ENCODE measurements around the gene INPP5F.

Gene INPP5F

DNA sequence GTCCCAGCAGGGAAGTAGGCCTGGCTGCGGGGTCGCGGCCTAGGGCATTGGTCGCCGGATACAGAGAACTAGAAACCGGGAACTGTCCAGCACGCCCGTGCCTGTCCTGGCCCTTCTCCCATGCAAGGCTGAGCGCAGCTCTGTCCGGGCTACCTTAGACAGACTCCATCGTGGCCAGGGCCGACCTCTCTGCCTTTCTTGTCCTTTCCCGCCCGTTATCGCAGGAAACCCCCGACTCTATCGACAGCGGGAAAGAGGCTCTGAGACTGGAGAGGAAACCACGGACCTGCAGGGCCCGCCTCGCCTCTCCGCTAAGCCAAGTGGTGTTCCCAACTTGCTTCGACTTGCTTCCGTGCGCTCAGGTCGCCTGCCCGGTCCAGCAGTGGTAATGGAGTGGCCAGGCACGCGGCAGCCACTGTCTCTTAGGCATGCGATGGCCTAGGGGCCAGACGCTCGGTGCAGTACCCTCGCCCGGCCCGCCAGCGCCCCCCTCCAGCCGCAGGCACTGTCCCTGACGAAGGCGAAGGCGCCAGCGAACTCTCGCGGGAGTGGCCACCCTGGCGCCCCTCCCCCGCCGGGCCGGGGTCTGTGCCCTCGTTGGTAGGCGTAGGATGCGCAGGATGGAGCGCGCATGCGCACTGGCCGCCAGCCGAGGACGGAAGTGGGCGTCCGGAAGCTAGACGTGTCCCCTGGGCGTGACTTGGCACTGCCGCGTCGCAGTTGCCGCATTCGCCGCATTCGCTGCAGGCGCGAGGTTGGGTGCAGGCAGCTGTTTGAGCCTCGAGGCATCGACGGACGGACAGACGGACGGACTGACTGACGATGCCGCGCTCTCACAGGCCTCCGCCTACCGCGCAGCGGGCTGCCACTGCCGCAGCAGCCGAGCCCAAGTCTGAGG lies 92.4 kb downstream of the INPP5F start:
- DNase-seq = peak; percentile 80

DNA sequence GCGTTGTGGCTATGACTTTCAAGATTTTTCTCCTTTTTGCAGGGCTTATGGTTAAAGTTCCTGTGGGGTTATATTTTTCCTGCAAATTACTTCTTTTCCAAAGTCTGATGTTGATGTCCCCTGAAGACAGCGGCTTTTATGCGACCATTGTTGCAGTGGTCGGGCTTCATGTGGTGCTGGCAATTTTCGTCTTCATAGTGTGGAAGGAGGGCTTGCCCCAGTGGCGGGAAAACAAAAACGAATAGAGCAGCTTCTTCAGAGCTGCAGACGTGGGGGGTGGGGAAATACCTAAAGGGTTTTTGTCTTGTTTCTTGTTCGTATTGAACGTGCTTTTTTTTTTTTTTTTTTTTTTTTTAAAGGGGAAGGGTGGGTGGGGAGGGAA lies 93.0 kb downstream of the INPP5F start:
- DNase-seq = no peak

DNA sequence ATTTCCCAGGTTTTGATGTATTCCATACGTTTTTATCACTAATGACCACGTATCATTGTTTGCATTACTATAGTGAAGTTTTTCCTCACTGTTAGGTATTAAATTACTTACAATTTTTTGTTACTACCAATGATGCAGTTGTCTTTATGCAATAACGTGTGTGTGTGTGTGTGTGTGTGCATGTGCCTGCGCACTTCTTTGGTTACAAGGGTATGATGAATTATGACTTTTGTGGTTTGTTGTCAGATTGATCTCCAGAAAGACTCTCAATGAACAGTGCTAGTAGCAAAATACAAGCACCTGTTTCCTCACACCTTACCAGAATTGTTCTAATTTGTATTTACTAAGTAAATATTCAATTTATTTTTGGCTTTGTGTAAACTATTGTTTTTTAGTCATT lies 95.3 kb downstream of the INPP5F start:
- no peak for DNase-seq

DNA sequence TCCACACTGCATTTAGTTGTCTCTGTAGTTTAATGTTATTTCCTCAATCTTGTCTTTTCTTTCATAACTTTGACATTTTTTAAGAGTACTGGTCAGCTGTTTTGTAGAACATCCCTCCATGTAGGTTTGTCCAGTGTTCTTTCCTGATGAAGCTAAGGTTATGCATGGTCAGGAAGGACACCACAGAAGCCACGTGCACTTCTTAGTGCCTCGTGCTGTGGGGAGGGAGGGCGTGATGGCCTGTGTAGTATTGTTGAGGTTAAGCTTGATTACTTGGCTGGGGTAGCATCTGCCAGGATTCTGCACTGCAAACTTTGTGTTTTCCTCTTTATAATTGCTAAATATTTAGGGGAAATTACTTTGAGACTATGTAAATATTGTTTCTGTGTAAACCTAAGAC lies 98.4 kb downstream of the INPP5F start:
- DNase-seq = no peak

- DNase-seq = no peak
These were observed 100.9 kb downstream of the INPP5F start for GRCh38 chr10:119826771-119827170.

GRCh38 chr10:119827430-119827829 lies 101.6 kb downstream of the INPP5F start:
- no peak for DNase-seq

- no peak for DNase-seq
These were observed 103.6 kb downstream of the INPP5F start for GRCh38 chr10:119829429-119829828.

- no peak for DNase-seq
These were observed 105.0 kb downstream of the INPP5F start for GRCh38 chr10:119830851-119831250.

DNA sequence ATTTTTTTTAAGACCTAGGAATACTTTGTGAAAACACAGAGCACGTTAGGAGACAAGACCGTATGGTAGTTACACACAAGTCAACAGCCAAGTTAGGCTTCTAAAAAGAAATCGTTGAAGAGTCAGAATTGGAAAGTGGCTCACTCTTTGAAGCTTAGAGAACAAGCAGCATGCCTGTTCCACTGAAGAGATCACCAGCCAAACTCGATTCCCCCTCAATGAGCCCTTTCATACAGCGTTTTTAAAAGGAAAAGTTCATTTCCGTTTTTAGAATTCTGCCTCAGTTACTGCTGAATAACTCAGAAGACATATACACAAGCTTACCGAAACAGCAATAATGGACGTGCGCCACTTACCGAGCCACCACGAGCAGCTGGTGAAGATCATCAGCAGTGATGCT lies 105.8 kb downstream of the INPP5F start:
- DNase-seq = no peak

- DNase-seq = no peak
These were observed 107.1 kb downstream of the INPP5F start for GRCh38 chr10:119832951-119833350.

DNA sequence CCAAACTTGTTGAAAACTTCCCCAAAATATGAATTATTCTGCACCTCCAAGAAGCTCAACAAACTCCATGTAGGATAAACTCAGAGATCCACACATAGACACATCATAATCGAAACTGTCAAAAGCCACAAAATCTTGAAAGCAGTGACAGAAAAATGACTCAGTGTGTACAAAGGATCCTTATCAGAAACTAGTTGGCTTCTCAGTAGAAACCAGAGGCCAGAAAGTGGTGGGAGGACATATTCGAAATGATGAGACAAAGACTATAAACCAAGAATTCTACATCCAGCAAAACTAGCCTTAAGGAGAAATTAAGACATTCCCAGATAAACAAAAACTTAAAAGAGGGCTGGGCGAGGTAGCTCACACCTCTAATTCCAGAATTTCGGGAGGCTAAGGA lies 108.3 kb downstream of the INPP5F start:
- no peak for DNase-seq

GRCh38 chr10:119845656-119846055 lies 119.8 kb downstream of the INPP5F start:
- no peak for DNase-seq

- DNase-seq = no peak
These were observed 123.4 kb downstream of the INPP5F start for GRCh38 chr10:119849031-119849789.

DNA sequence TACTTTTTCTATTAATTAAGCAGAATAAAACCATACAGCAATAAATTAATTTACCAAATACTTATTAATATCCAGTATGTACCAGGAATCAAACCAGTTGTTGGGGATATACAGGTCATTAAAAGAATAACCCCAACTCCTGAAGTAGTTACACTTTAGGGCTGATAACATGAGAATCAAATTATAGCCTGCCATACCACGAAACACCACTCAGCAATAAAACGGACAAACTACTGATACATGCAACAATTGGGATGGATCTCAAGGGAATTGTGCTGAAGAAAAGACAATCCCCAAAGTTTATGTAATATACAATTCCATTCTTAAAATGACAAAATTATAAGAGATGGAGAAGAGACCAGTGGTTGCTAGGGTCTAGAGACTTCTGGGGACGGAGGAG lies 124.1 kb downstream of the INPP5F start:
- no peak for DNase-seq

- no peak for DNase-seq
These were observed 126.4 kb downstream of the INPP5F start for GRCh38 chr10:119852277-119852676.

- no peak for DNase-seq
These were observed 127.0 kb downstream of the INPP5F start for GRCh38 chr10:119852822-119853221.

DNA sequence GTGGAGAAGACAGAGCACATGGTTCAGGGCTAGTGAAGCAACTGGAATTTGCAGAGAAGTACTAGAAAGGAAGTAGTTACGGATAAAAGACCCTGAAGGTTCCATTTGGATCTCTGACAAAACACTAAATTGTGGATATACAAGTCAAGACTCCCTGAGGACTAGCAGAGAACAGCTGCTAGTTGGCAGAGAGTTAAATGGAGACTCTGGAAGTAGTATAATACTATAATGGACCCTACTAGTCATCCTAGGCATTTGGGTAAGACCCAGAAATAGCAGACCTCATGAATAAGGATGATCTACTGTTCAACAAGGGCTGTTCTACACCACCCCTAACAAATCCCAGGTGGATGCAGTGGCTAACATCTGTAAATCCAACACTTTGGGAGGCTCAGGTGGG lies 127.7 kb downstream of the INPP5F start:
- no peak for DNase-seq

- no peak for DNase-seq
These were observed 132.2 kb downstream of the INPP5F start for GRCh38 chr10:119858063-119858462.

GRCh38 chr10:119859420-119860258 lies 133.8 kb downstream of the INPP5F start:
- DNase-seq = no peak

- DNase-seq = no peak
These were observed 135.2 kb downstream of the INPP5F start for GRCh38 chr10:119860866-119861607.

DNA sequence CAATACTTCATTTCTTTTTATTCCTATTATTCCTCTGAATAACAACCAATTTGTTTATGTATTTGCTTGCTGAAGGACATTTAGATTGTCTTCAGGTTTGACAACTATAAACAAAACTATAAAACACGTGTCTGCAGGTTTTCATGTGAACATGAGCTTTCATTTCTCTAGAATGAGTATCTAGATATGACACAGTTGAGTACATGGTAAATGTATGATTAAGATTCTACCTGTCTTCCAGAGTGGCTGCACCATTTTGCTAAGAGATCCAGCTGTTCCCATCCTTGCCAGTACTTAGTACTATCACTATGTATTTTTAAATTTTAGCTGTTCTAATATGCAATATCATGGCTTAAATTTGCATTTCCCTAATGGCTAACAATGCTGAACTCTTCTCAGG lies 136.7 kb downstream of the INPP5F start:
- DNase-seq = no peak

- no peak for DNase-seq
These were observed 138.2 kb downstream of the INPP5F start for GRCh38 chr10:119863951-119864565.
